Breast epithelium (tissue), 4 donors: ENCODE results near the gene KRT4. TPM values are rescaled to one million over a fixed set of nuclear protein-coding genes. Genes with fewer than 3 reads are reported as not detected.

Experiments
- DNase-seq, 2 donors: peaks; one replicate each; pipeline ENCODE4 v3.0.0-alpha.2; 2019; ENCODE audit warnings: low spot score in 2 of 2
- H3K27ac ChIP-seq, 2 donors: fragments of 200-600 bp; sonication (generic) in 1 of 2; one replicate each; pipeline ENCODE4 v1.5.1; 2016 to 2019; ENCODE audit warnings: mild to moderate bottlenecking in 1 of 2
- H3K27me3 ChIP-seq, 2 donors: fragments of 200-600 bp; sonication (generic) in 1 of 2; one replicate each; pipeline versions ENCODE4 v1.5.1 to v1.6.0; 2017 to 2019; ENCODE audit warnings: control low read depth in 1 of 2, mild to moderate bottlenecking in 1 of 2
- H3K36me3 ChIP-seq: fragments of 200-600 bp; one replicate; pipeline ENCODE4 v1.5.1; 2019
- H3K4me1 ChIP-seq, 2 donors: fragments of 200-600 bp; sonication (generic); one replicate each; pipeline ENCODE4 v1.5.1; 2016 to 2019; ENCODE audit warnings: control low read depth in 1 of 2
- H3K4me3 ChIP-seq, 3 donors: fragments of 200-600 bp; sonication (generic); 1 replicate in 2 of 3; 2 replicates in 1 of 3; pipeline ENCODE4 v1.5.1; 2016 to 2019; ENCODE audit warnings: mild to moderate bottlenecking in 3 of 3, moderate library complexity in 2 of 3
- H3K9me3 ChIP-seq, 2 donors: fragments of 200-600 bp; sonication (generic) in 1 of 2; one replicate each; pipeline ENCODE4 v1.5.1; 2016 to 2019; ENCODE audit warnings: control low read depth in 1 of 2
- CTCF ChIP-seq, 3 donors: fragments of 450-650 bp; IDR thresholded peaks; one replicate each; pipeline ENCODE4 v1.5.1; 2016 to 2017; ENCODE audit warnings: antibody characterized with exemption in 3 of 3, mild to moderate bottlenecking in 3 of 3, moderate library complexity in 3 of 3
- POLR2A ChIP-seq: fragments of 450-650 bp; IDR thresholded peaks from one replicate; pipeline ENCODE4 v1.6.1; 2016; ENCODE audit warnings: antibody characterized with exemption, mild to moderate bottlenecking, moderate library complexity
- POLR2AphosphoS5 ChIP-seq, 3 donors: sonication (generic); formaldehyde crosslinking; IDR thresholded peaks; one replicate each; pipeline ENCODE4 v1.6.1; 2017; ENCODE audit warnings: antibody characterized with exemption in 3 of 3
- intact Hi-C: fragments of 100-400 bp; cut with DNase I; formaldehyde crosslinking; loops from one replicate; pipeline ENCODE4 v1.15.1; 2023; ENCODE audit warnings: low total_unique reads
- total RNA-seq, 3 donors: library from RNA; depleted of rRNA; stranded (reverse); fragments of >200 nt; gene quantifications; one replicate each; pipeline ENCODE4 v1.1.0, GENCODE V29; 2016

KRT4 gene
- total RNA-seq, 3 donors from 2014 or later: 0.33 TPM; not detected in 2

- intact Hi-C loops: no loop called here
- peaks cover 0 to 4% of the 10 kb centered on the region in 2 donors for H3K27me3 ChIP-seq
- no peak for TF ChIP-seq CTCF (IDR thresholded peaks at IDR 0.05)
- no peak for DNase-seq
- no peaks in the 10 kb centered on the region for H3K36me3 ChIP-seq
- H3K9me3 ChIP-seq: no peaks in the 10 kb centered on the region
- H3K27ac ChIP-seq: no peak overlapping the region
- H3K4me3 ChIP-seq: no peak overlapping the region
- H3K4me1 ChIP-seq: no peaks in the 10 kb centered on the region
Measured at GRCh38 chr12:52820521-52820920, 6.6 kb upstream of the KRT4 start.

GRCh38 chr12:52819731-52820510 lies 6.0 kb upstream of the KRT4 start:
- no peaks in the 10 kb centered on the region for H3K9me3 ChIP-seq
- no peak overlapping the region for H3K4me3 ChIP-seq
- H3K27ac ChIP-seq: no peak overlapping the region
- intact Hi-C loops: no loop called here
- DNase-seq: no peak
- peaks cover 0 to 4% of the 10 kb centered on the region in 2 donors for H3K27me3 ChIP-seq
- no peaks in the 10 kb centered on the region for H3K36me3 ChIP-seq
- TF ChIP-seq POLR2AphosphoS5 (IDR thresholded peaks at IDR 0.05) (no peak), CTCF (IDR thresholded peaks at IDR 0.05) (no peak), POLR2A (no peak)
- no peaks in the 10 kb centered on the region for H3K4me1 ChIP-seq

GRCh38 chr12:52818887-52819420 lies 5.0 kb upstream of the KRT4 start:
- Histone ChIP-seq H3K9me3 (no peaks in the 10 kb centered on the region), H3K4me1 (no peaks in the 10 kb centered on the region), H3K36me3 (no peaks in the 10 kb centered on the region), H3K4me3 (no peak overlapping the region), H3K27me3 (peaks cover 0 to 4% of the 10 kb centered on the region in 2 donors), H3K27ac (no peak overlapping the region)
- intact Hi-C loops: no loop called here
- TF ChIP-seq POLR2A: no peak
- TF ChIP-seq POLR2AphosphoS5 (IDR thresholded peaks at IDR 0.05): no peak
- no peak for TF ChIP-seq CTCF (IDR thresholded peaks at IDR 0.05)
- no peak for DNase-seq

- Histone ChIP-seq H3K9me3 (no peaks in the 10 kb centered on the region), H3K27me3 (peaks cover 0 to 4% of the 10 kb centered on the region in 2 donors), H3K36me3 (no peaks in the 10 kb centered on the region), H3K4me3 (no peak overlapping the region), H3K27ac (no peak overlapping the region), H3K4me1 (no peaks in the 10 kb centered on the region)
- TF ChIP-seq POLR2A: no peak
- no peak for TF ChIP-seq POLR2AphosphoS5 (IDR thresholded peaks at IDR 0.05)
- TF ChIP-seq CTCF (IDR thresholded peaks at IDR 0.05): no peak
- DNase-seq: no peak
- intact Hi-C loops: no loop called here
Measured at GRCh38 chr12:52818388-52818787, 4.5 kb upstream of the KRT4 start.

GRCh38 chr12:52817699-52818238 lies 3.9 kb upstream of the KRT4 start:
- no peak for DNase-seq
- TF ChIP-seq POLR2A (no peak), CTCF (IDR thresholded peaks at IDR 0.05) (no peak), POLR2AphosphoS5 (IDR thresholded peaks at IDR 0.05) (no peak)
- intact Hi-C loops: no loop called here
- Histone ChIP-seq H3K27me3 (peaks cover 0 to 4% of the 10 kb centered on the region in 2 donors), H3K4me1 (no peaks in the 10 kb centered on the region), H3K9me3 (no peaks in the 10 kb centered on the region), H3K27ac (no peak overlapping the region), H3K4me3 (no peak overlapping the region), H3K36me3 (no peaks in the 10 kb centered on the region)
